GM12878 (cell line): Measurements from ENCODE around the gene FTL. TPM values are rescaled to one million over a fixed set of nuclear protein-coding genes. Genes with fewer than 3 reads are reported as not detected.

Experiments
- ATAC-seq: fragments of 200-7000 bp; cut with Tn5 transposase; 3 replicates; pipeline ENCODE4 v1.9.1; 2020; ENCODE audit warnings: mild to moderate bottlenecking, moderate library complexity
- BruUV-seq: library from RNA; stranded (reverse); fragments of 400-500 nt; replicated peaks from 2 replicates; lab custom pipeline; 2021; lab: Mats Ljungman, UMichigan
- CTCF ChIA-PET: fragments of 300-600 bp; sonication (Branson Sonifier 250); formaldehyde crosslinking; extraction: SDS; loops from one replicate; lab custom pipeline; 2021; ENCODE audit warnings: inconsistent platforms; lab: Yijun Ruan, JAX
- POLR2A ChIA-PET: fragments of 350-600 bp; formaldehyde crosslinking; extraction: SDS; loops from one replicate; lab custom pipeline; 2021; ENCODE audit warnings: inconsistent platforms; lab: Charles Lee
- RAD21 ChIA-PET: fragments of 300-600 bp; sonication (Branson Sonifier 250); formaldehyde crosslinking; loops from one replicate; lab custom pipeline; 2023; ENCODE audit warnings: antibody characterized with exemption; ENCODE audit not compliant: unreplicated experiment; lab: Charles Lee
- SMC1A ChIA-PET: fragments of 300-600 bp; sonication (Branson Sonifier 250); formaldehyde crosslinking; loops from one replicate; lab custom pipeline; 2023; ENCODE audit not compliant: unreplicated experiment, uncharacterized antibody; lab: Charles Lee
- DNase-seq: peaks from one replicate; pipeline ENCODE4 v3.0.0-alpha.2; 2011; ENCODE audit warnings: low read depth, low spot score
- FAIRE-seq: peaks from 3 replicates; lab custom pipeline; 2011; peaks lifted over from hg19 to GRCh38; lab: Jason Lieb, UNC
- H2AFZ ChIP-seq: 2 replicates; pipeline ENCODE4 v1.6.0; 2011; ENCODE audit warnings: low read depth, low read length, control low read depth; ENCODE audit not compliant: control insufficient read depth
- H3K27ac ChIP-seq: 2 replicates; pipeline ENCODE4 v1.5.1; 2011; ENCODE audit warnings: control low read depth; ENCODE audit not compliant: control insufficient read depth, insufficient read depth
- H3K27me3 ChIP-seq, 2 experiments: replicated peaks in 1 of 2; 2 replicates each; pipeline versions ENCODE4 v1.6.0 to v1.6.1; 2011; ENCODE audit warnings: low read length in 1 of 2; ENCODE audit not compliant: control insufficient read depth in 2 of 2, insufficient read depth in 2 of 2
- H3K36me3 ChIP-seq, 2 experiments: 2 replicates each; pipeline ENCODE4 v1.5.1; 2011; ENCODE audit warnings: low read length in 1 of 2; ENCODE audit not compliant: control insufficient read depth in 2 of 2, insufficient read depth in 2 of 2
- H3K4me1 ChIP-seq: 2 replicates; pipeline ENCODE4 v1.6.1; 2011; ENCODE audit warnings: mild to moderate bottlenecking, low read length, moderate library complexity, mixed read lengths; ENCODE audit not compliant: control insufficient read depth, insufficient read depth
- H3K4me2 ChIP-seq: 2 replicates; pipeline ENCODE4 v1.6.0; 2011; ENCODE audit warnings: control low read depth; ENCODE audit not compliant: control insufficient read depth, insufficient read depth
- H3K4me3 ChIP-seq: fragments of 200-600 bp; sonication (generic); 2 replicates; pipeline ENCODE4 v1.5.1; 2016
- H3K79me2 ChIP-seq: 2 replicates; pipeline ENCODE4 v1.6.0; 2011; ENCODE audit warnings: low read length; ENCODE audit not compliant: control insufficient read depth, insufficient read depth
- H3K9ac ChIP-seq: 2 replicates; pipeline ENCODE4 v1.8.0; 2011; ENCODE audit warnings: low read length, control low read depth, mixed read lengths; ENCODE audit not compliant: control insufficient read depth, insufficient read depth
- H3K9me3 ChIP-seq: replicated peaks from 3 replicates; pipeline ENCODE4 v1.5.1; 2011; ENCODE audit warnings: mild to moderate bottlenecking, low read length; ENCODE audit not compliant: control insufficient read depth, insufficient read depth
- H4K20me1 ChIP-seq: 2 replicates; pipeline ENCODE4 v1.6.0; 2011; ENCODE audit not compliant: control insufficient read depth, insufficient read depth
- BRCA1 ChIP-seq: IDR thresholded peaks from 2 replicates; pipeline ENCODE4 v1.6.1; 2011; ENCODE audit warnings: low read depth, low read length, improper control_type of control experiment
- CBX3 ChIP-seq: fragments of 200-600 bp; sonication (generic); IDR thresholded peaks from 2 replicates; pipeline ENCODE4 v1.6.1; 2016; ENCODE audit warnings: low read depth, borderline replicate concordance
- CBX5 ChIP-seq: sonication (generic); IDR thresholded peaks from 2 replicates; pipeline ENCODE4 v1.6.1; 2016; ENCODE audit warnings: low read depth, moderate library complexity, mild to moderate bottlenecking, inconsistent platforms
- CREM ChIP-seq: IDR thresholded peaks from 2 replicates; pipeline ENCODE4 v1.6.1; 2014; ENCODE audit warnings: antibody characterized with exemption, low read depth
- JUNB ChIP-seq: IDR thresholded peaks from 2 replicates; pipeline ENCODE4 v1.6.1; 2016; ENCODE audit warnings: antibody characterized with exemption, mild to moderate bottlenecking
- JUND ChIP-seq: IDR thresholded peaks from 2 replicates; pipeline ENCODE4 v1.6.1; 2012; ENCODE audit warnings: low read depth, mild to moderate bottlenecking, low read length, improper control_type of control experiment, moderate library complexity
- KAT2A ChIP-seq: conservative IDR thresholded peaks from 2 replicates; pipeline ENCODE4 v1.6.1; 2011; ENCODE audit warnings: low read depth, low read length; ENCODE audit not compliant: control insufficient read depth
- KDM1A ChIP-seq: fragments of 200-600 bp; sonication (generic); IDR thresholded peaks from 2 replicates; pipeline ENCODE4 v1.6.1; 2016; ENCODE audit warnings: borderline replicate concordance
- RFX5 ChIP-seq: IDR thresholded peaks from 2 replicates; pipeline ENCODE4 v1.6.1; 2011; ENCODE audit warnings: low read depth, low read length, improper control_type of control experiment
- RUNX3 ChIP-seq: IDR thresholded peaks from 2 replicates; pipeline ENCODE4 v1.6.1; 2012; ENCODE audit warnings: low read length, inconsistent platforms
- SP1 ChIP-seq: IDR thresholded peaks from one replicate; pipeline ENCODE4 v1.6.1; 2011; ENCODE audit warnings: low read depth, low read length
- SREBF1 ChIP-seq: IDR thresholded peaks from 2 replicates; pipeline ENCODE4 v1.6.1; 2012; ENCODE audit warnings: mild to moderate bottlenecking, low read length
- SUZ12 ChIP-seq: fragments of 200-600 bp; sonication (generic); IDR thresholded peaks from one replicate; pipeline ENCODE4 v1.6.1; 2018; ENCODE audit warnings: antibody characterized with exemption, mild to moderate bottlenecking; ENCODE audit not compliant: unreplicated experiment
- TARDBP ChIP-seq: IDR thresholded peaks from 2 replicates; pipeline ENCODE4 v1.6.1; 2016; ENCODE audit warnings: borderline replicate concordance
- ZBED1 ChIP-seq: IDR thresholded peaks from 2 replicates; pipeline ENCODE4 v1.6.1; 2016; ENCODE audit warnings: borderline replicate concordance
- ZBTB33 ChIP-seq: fragments of 450-650 bp; IDR thresholded peaks from 2 replicates; pipeline ENCODE4 v1.6.1; 2017; ENCODE audit warnings: mild to moderate bottlenecking
- ZNF217 ChIP-seq: fragments of 450-650 bp; IDR thresholded peaks from 2 replicates; pipeline ENCODE4 v1.6.1; 2017; ENCODE audit warnings: antibody characterized with exemption, mild to moderate bottlenecking
- ZNF274 ChIP-seq: IDR thresholded peaks from one replicate; pipeline ENCODE4 v1.8.0; 2011; ENCODE audit not compliant: insufficient read length, insufficient read depth
- WGBS: methylation state at CpG from one replicate; pipeline ENCODE4 v1.1.6; 2016; ENCODE audit warnings: low lambda C conversion rate; ENCODE audit not compliant: insufficient replicate concordance, insufficient coverage; ENCODE audit errors: missing lambda C conversion rate; 5-methylcytosine and 5-hydroxymethylcytosine counted together
- in situ Hi-C: fragments of 300-500 bp; cut with MboI; formaldehyde crosslinking; loops from 9 replicates; pipeline ENCODE4 v1.14.3; 2018; ENCODE audit warnings: mixed read lengths
- intact Hi-C: fragments of 100-400 bp; cut with micrococcal nuclease; formaldehyde crosslinking; loops from one replicate; pipeline ENCODE4 v1.14.2; 2022; ENCODE audit not compliant: unreplicated experiment
- polyA plus RNA-seq, 11 experiments: library from polyadenylated mRNA; depleted of rRNA in 4 of 11; unstranded in 6 of 11; stranded (reverse) in 5 of 11; fragments of >200 nt; fragmentation: Nextera tagmentation in 4 of 11; fragmentation: Illumina TruSeq in 1 of 11; extraction: Ambion mirVana in 4 of 11; extraction: Trizol in 1 of 11; gene quantifications; 1 replicate in 1 of 11; 2 replicates in 10 of 11; pipeline versions ENCODE4 v1.2.1 to v1.2.3, GENCODE V29; 2011 to 2016; ENCODE audit warnings: inconsistent platforms in 2 of 11, missing spikeins in 2 of 11, low read depth in 1 of 11
- total RNA-seq, 4 experiments: library from RNA; depleted of rRNA in 3 of 4; stranded (reverse); fragments of >200 nt in 3 of 4; fragmentation: Illumina TruSeq in 1 of 4; extraction: Trizol in 1 of 4; gene quantifications; 2 replicates each; pipeline versions ENCODE4 v1.2.1 to v1.2.3, GENCODE V29; 2013 to 2021
- TF ChIP-seq, protein P1 (sequence below): fragments of 450-650 bp; IDR thresholded peaks from 2 replicates; pipeline ENCODE4 v1.6.1; 2018; ENCODE audit warnings: mild to moderate bottlenecking, low read depth, moderate library complexity; ENCODE audit not compliant: partially characterized antibody
- TF ChIP-seq, protein P2 (sequence below): IDR thresholded peaks from 2 replicates; pipeline ENCODE4 v1.6.1; 2011; ENCODE audit warnings: borderline replicate concordance, low read depth, mild to moderate bottlenecking, moderate library complexity, mixed read lengths, low read length; ENCODE audit not compliant: insufficient read depth; ENCODE audit errors: extremely low read length

The FTL gene
- total and polyA plus RNA-seq, 10 of the 15 experiments (the other 5 are each of a cell fraction or from before 2014, with no cell fraction given), result 364 to 8,913 (median 1,595) TPM

- Histone ChIP-seq H3K4me3 (no peak overlapping the region), H3K4me1 (peaks cover 5% of the 10 kb centered on the region), H3K4me2 (no peak overlapping the region), H3K9me3 (no peaks in the 10 kb centered on the region), H4K20me1 (no peaks in the 10 kb centered on the region), H3K9ac (no peak overlapping the region), H3K27ac (no peak overlapping the region), H2AFZ (no peak overlapping the region)
- 95% methylated on average over 18 of the region's 18 CpGs for WGBS
- FAIRE-seq (no peak), DNase-seq (no peak)
- in situ Hi-C loops (no loop called here), intact Hi-C loops (no loop called here)
- BruUV-seq, result no TSS peak
- SMC1A ChIA-PET, result no interaction called here
- CTCF ChIA-PET, result no interaction called here
- TF ChIP-seq, protein P1, sequence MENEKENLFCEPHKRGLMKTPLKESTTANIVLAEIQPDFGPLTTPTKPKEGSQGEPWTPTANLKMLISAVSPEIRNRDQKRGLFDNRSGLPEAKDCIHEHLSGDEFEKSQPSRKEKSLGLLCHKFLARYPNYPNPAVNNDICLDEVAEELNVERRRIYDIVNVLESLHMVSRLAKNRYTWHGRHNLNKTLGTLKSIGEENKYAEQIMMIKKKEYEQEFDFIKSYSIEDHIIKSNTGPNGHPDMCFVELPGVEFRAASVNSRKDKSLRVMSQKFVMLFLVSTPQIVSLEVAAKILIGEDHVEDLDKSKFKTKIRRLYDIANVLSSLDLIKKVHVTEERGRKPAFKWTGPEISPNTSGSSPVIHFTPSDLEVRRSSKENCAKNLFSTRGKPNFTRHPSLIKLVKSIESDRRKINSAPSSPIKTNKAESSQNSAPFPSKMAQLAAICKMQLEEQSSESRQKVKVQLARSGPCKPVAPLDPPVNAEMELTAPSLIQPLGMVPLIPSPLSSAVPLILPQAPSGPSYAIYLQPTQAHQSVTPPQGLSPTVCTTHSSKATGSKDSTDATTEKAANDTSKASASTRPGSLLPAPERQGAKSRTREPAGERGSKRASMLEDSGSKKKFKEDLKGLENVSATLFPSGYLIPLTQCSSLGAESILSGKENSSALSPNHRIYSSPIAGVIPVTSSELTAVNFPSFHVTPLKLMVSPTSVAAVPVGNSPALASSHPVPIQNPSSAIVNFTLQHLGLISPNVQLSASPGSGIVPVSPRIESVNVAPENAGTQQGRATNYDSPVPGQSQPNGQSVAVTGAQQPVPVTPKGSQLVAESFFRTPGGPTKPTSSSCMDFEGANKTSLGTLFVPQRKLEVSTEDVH, result no peak
- TF ChIP-seq CBX3 (no peak), KAT2A (no peak), KDM1A (no peak), CBX5 (no peak), SREBF1 (no peak), ZNF217 (no peak), RFX5 (no peak), ZBED1 (no peak), SUZ12 (no peak), ZNF274 (no peak), JUNB (no peak), TARDBP (no peak), CREM (no peak), SP1 (no peak), BRCA1 (no peak), JUND (no peak), RUNX3 (no peak), ZBTB33 (no peak)
- TF ChIP-seq, protein P2, sequence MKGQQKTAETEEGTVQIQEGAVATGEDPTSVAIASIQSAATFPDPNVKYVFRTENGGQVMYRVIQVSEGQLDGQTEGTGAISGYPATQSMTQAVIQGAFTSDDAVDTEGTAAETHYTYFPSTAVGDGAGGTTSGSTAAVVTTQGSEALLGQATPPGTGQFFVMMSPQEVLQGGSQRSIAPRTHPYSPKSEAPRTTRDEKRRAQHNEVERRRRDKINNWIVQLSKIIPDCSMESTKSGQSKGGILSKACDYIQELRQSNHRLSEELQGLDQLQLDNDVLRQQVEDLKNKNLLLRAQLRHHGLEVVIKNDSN, result no peak
- TF ChIP-seq, all 136 proteins: peak for 0
- H3K79me2 ChIP-seq, result no peaks in the 10 kb centered on the region
- peaks cover 3 to 12% of the 10 kb centered on the region in 2 experiments; a peak in 3 of 4 replicates for H3K36me3 ChIP-seq
- no peak for ATAC-seq
- H3K27me3 ChIP-seq, result no peaks in the 10 kb centered on the region
- ChIA-PET POLR2A (no interaction called here), RAD21 (no interaction called here)
These were observed 49.8 kb downstream of the FTL start for GRCh38 chr19:49014870-49015255.
